ENCODE results near the gene PADI3.

The PADI3 gene

GRCh38 chr1:17278996-17279830 lies 30.3 kb downstream of the PADI3 start:
- DNase-seq (ENCODE audit: low read depth), result no peak

DNA sequence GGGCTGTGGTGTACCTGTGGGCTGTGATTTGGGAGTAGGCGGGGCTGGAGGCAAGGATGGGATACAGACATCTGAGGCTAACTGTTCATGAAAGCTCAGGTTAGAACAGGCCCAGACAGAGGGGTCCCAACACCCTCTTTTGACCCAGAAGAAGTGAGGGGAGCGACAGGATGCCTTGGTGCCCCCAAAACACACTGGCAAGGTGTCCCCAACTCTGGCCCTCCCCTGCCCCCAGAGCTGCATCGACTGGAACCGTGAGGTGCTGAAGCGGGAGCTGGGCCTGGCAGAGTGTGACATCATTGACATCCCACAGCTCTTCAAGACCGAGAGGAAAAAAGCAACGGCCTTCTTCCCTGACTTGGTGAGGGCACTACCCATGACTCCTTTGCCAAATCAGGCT lies 31.5 kb downstream of the PADI3 start:
- no peak for DNase-seq (ENCODE audit: low read depth)
- no peak overlapping the region for H3K4me3 ChIP-seq (ENCODE audit: low read depth, low read length)
- TF ChIP-seq CTCF (IDR thresholded peaks at IDR 0.05; ENCODE audit: low read depth, low read length) (no peak), POLR2A (IDR thresholded peaks at IDR 0.05; ENCODE audit: extremely low read depth, insufficient read length) (no peak), MAX (IDR thresholded peaks at IDR 0.05; ENCODE audit: low read depth, low read length) (no peak)

More at GRCh38 chr1:17278996-17279830, 30.3 kb downstream of the PADI3 start:
- TF ChIP-seq MAX (IDR thresholded peaks at IDR 0.05; ENCODE audit: low read depth, low read length), result no peak
- no peak overlapping the region for H3K4me3 ChIP-seq (ENCODE audit: low read depth, low read length)

- DNase-seq (ENCODE audit: low read depth), result peak; percentile 41
- TF ChIP-seq CTCF (IDR thresholded peaks at IDR 0.05; ENCODE audit: low read depth, low read length) (no peak), MYC (IDR thresholded peaks at IDR 0.05; ENCODE audit: low read depth, low read length) (no peak), MAX (IDR thresholded peaks at IDR 0.05; ENCODE audit: low read depth, low read length) (peak; percentile 64; the same call in 1 of the 2 replicates), POLR2A (IDR thresholded peaks at IDR 0.05; ENCODE audit: extremely low read depth, insufficient read length) (no peak)
Observed at GRCh38 chr1:17280894-17281293, 32.0 kb downstream of the PADI3 start.

DNA sequence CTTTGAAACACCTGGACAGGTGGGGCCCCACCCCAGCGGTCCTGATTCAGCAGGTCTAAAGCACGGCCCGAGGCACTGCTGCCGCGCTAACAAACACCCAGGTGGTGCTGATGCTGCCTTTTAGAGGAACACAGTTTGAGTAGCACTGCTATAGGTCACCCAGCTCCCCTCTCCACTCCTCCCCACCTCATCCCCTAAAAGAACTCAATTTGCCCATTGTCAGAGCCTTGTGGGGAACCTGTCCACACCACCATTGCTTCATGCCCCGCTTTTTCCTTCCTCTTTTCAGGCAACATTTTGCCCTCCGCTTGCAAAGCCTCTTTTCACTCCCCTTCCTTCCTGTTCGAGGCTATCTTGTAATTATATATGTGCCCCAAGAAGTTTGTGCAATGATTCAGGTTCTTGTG lies 32.9 kb downstream of the PADI3 start:
- DNase-seq (ENCODE audit: low read depth), result peak; percentile 98
- no peak for TF ChIP-seq MAX (IDR thresholded peaks at IDR 0.05; ENCODE audit: low read depth, low read length)
- peak; percentile 74 for TF ChIP-seq MYC (IDR thresholded peaks at IDR 0.05; ENCODE audit: low read depth, low read length)
- H3K4me3 ChIP-seq (ENCODE audit: low read depth, low read length), result no peak overlapping the region

More at GRCh38 chr1:17280894-17281293, 32.0 kb downstream of the PADI3 start:
- no peak overlapping the region for H3K4me3 ChIP-seq (ENCODE audit: low read depth, low read length)

- TF ChIP-seq CTCF (IDR thresholded peaks at IDR 0.05; ENCODE audit: low read depth, low read length) (no peak), POLR2A (IDR thresholded peaks at IDR 0.05; ENCODE audit: extremely low read depth, insufficient read length) (no peak), MYC (IDR thresholded peaks at IDR 0.05; ENCODE audit: low read depth, low read length) (no peak), MAX (IDR thresholded peaks at IDR 0.05; ENCODE audit: low read depth, low read length) (no peak)
- H3K4me3 ChIP-seq (ENCODE audit: low read depth, low read length), result no peak overlapping the region
- no peak for DNase-seq (ENCODE audit: low read depth)
Observed at GRCh38 chr1:17282836-17283235, 33.9 kb downstream of the PADI3 start.

GRCh38 chr1:17286646-17287045 lies 37.7 kb downstream of the PADI3 start:
- TF ChIP-seq POLR2A (IDR thresholded peaks at IDR 0.05; ENCODE audit: extremely low read depth, insufficient read length) (no peak), CTCF (IDR thresholded peaks at IDR 0.05; ENCODE audit: low read depth, low read length) (no peak), MYC (IDR thresholded peaks at IDR 0.05; ENCODE audit: low read depth, low read length) (no peak)
- DNase-seq (ENCODE audit: low read depth), result no peak

More at GRCh38 chr1:17286646-17287045, 37.7 kb downstream of the PADI3 start:
- H3K4me3 ChIP-seq (ENCODE audit: low read depth, low read length), result no peak overlapping the region
